Measurements from ENCODE around the gene CERT1.

CERT1 gene

DNA sequence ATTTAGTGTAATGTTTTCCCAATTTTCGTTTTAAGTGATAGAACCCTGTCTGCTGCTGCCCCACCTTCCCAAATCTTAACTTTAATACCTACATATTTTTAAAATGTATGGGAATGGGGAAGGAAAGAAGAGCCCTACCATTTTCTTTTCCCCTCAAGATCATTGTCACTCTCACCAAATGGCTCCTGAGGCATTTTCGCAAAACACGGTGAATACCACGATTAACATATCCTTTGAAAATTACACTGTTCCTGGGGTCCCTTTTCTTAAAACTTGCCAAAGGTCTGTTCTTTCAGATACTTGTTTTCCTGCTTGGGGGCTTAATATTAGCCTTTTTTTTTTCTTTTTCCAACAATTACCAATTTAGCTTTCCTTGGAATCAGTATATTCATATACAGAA is 36.1 kb downstream of the CERT1 start:
- in situ Hi-C loops (cut with HindIII; ENCODE audit: low sequenced_read_pairs), result no loop called here

DNA sequence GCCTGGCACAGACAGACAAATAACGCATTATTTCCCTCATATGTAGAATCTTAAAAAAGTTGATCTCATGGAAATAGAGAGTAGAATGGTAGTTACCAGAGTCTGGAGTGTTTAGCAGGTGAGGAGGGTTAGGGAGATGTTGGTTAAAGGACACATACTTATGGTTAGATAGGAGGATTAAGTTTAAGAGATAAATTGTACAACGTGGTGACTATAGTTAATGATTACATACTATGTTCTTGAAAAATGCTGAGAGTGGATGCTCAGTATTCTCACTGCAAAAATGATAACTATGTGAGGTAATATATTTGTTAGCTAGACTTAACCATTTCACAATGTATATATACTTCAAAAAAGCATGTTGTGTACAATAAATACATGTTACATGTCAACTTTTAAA is 38.0 kb downstream of the CERT1 start:
- in situ Hi-C loops (cut with HindIII; ENCODE audit: low sequenced_read_pairs), result no loop called here

DNA sequence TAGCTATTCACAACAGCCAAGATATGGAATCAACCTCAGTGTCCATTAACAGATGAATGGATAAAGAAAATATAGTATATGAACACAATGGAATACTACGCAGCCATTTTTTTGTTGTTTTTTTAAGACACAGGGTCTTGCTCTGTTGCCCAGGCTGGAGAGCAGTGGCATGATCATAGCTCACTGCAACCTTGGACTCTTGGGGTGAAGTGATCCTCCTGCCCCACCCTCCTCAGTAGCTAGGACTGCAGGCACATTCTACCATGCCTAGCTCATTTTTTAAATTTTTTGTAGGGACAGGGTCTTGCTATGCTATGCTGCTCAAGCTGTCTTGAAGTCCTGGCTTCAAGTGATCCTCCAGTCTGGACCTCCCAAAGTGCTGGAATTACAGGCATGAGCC is 38.5 kb downstream of the CERT1 start:
- in situ Hi-C loops (cut with HindIII; ENCODE audit: low sequenced_read_pairs), result no loop called here

DNA sequence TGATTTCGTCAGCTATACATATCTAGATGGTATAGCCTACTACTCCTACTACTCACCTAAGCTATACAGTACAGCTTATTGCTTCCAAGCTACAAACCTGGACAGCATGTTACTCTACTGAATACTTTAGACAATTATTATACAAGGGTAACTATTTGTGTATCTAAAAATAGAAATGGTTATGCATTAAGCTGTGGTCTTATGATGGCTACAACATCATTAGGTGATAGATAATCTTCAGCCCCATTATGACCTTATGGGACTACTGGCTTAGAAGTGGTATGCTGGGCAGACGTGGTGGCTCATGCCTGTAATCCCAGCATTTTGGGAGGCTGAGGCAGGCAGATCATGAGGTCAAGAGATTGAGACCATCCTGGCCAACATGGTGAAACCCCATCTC is 40.2 kb downstream of the CERT1 start:
- in situ Hi-C loops (cut with HindIII; ENCODE audit: low sequenced_read_pairs), result no loop called here

DNA sequence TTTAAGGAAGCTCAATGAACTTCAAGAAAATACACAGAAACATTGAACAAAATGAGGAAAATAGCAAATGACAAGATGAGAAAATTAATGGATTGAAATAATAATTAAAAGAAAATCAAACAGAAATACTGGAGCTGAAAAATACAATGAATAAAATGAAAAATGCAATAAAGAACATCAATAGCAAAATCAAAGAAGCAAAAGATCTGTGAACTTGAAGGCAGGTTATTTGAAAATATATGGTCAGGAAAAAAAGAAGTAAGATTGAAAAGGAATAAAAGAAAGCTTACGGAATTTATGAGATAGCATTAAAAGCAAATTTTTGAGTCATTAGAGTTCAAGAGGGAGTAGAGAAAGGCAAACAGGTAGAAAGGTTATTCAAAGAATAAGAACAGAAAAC is 42.4 kb downstream of the CERT1 start:
- in situ Hi-C loops (cut with HindIII; ENCODE audit: low sequenced_read_pairs), result no loop called here

DNA sequence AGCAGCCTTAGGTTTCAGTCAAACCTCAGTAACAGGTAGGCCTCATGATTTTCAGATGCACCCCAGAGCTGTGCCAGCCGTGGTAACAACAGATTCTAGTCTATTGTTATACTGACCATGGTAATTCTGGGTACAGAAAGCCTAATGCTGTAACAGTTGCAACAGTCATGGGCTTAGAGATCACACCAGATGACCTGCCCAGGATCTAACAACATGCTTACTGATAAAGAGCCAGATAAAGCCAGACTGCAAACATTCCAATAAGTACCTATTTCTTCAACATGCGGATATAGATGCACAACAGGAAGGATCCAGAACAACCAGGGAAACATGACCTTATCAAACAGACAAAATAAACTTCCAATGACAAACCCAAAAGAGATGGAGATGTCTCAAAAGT is 42.8 kb downstream of the CERT1 start:
- in situ Hi-C loops (cut with HindIII; ENCODE audit: low sequenced_read_pairs), result no loop called here

DNA sequence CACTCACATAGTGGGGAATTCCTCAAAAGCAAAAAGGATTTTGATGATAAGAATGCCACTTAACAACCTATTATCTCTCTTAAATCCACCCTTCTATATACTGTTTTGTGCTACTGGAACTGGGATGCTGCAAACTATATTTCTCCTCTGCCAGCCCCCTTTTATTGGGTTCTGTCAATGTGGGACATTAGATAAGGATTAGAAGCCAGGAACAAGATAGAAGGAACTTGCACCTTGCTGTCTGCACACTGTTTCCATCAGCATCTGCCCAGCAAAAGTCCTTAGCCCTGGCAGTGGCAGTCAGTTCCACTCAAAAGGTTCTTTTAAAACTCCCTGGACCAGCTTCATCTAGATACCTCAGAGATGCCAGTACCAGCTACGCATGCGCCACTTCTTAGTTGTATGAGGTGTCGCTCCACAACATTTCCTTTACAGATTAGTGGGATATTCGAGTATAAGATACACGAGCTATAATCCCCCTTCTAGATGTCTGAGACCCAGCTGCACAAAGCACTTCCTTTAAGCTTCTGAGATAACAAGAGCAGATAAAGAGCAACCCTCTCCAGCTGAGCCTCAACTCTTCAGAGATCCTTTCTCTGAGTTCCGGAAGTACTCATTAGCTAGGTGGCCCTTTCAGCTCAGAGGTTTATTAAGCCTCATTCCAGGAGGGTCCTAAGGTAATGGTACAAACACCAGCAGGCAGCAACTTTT is 45.3 kb downstream of the CERT1 start:
- in situ Hi-C loops (cut with HindIII; ENCODE audit: low sequenced_read_pairs), result no loop called here

DNA sequence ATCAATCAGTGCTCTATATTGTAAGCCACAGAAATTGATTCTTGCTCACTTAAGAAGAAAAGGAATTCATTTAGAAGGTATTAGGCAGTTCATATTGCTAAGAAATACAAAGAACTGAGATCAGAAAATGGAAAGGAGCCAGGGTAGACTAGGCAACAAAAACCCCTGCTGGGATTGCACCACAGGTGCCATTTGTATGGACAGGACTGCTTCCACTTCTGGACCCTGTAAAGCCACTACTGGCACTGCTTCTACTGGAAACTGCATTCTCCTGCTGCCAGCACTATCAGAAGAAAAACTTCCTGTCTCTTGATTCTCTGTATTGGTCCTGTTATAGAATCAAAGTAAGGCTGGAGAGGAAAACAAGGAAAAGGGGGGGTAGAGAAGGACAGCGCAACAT is 45.9 kb downstream of the CERT1 start:
- in situ Hi-C loops (cut with HindIII; ENCODE audit: low sequenced_read_pairs), result no loop called here

DNA sequence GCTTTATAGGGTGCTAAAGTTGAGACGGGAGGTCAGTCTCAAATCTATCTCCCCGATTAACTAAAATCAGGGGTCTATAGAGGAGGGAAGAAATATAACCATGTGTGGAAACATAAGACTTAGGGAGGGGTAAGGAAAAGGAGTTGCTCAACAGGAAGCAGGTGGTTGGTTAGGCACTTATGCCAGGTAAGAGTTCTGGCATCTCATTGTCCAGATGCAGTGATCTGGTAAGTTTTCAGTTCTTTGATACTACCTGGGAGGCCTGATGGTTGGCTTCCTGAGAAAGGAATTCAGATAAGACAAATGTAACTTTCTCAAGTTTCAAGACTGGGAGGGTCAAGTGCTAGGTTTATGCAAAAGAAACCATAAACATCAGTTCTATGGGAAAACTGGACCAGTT is 47.7 kb downstream of the CERT1 start:
- in situ Hi-C loops (cut with HindIII; ENCODE audit: low sequenced_read_pairs), result no loop called here

DNA sequence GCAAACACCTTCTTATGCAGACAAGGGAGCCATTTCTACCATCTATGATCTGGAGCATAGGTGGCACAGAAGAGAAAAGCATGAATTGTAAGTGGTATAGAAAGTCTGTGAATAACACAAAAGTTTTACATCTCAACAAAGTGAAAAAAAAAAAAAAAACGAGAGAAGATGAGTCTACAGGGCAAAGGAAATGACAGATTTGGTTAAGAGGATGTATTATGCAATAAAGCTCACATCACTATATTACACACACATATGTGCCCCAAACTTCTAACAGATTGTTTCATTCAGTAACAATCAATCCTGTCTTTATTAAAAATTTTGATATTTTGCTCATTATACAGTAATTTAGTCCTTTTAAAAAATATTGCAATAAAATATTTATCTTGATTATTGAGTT is 49.8 kb downstream of the CERT1 start:
- in situ Hi-C loops (cut with HindIII; ENCODE audit: low sequenced_read_pairs), result no loop called here

DNA sequence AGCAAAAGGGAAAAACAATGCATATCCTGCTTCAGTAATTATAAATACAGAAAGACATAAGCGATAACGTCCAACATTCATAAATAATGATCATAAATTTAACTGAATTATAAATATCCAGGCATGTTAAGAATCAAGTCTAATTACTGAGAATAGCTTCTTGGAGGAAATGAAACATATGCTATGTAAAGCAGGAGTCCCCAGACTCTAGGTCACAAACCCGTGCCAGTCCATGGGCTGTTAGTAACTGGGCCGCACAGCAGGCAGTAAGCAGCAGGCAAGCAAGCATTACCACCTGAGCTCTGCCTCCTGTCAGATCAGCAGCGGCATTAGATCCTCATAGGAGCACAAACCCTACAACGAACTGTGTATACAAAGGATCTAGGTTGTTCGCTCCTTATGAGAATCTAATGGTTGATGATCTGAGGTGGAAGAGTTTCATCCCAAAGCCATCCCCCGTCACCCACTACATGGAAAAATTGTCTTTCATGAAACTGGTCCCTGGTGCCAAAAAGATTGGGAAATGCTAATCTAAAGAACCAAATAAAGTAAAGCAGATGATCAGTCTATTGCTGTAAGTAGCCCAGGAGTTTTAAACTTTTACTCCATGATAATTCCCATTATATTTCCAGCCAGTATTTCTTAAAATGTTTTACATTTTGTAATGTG is 50.4 kb downstream of the CERT1 start:
- in situ Hi-C loops (cut with HindIII; ENCODE audit: low sequenced_read_pairs), result no loop called here

DNA sequence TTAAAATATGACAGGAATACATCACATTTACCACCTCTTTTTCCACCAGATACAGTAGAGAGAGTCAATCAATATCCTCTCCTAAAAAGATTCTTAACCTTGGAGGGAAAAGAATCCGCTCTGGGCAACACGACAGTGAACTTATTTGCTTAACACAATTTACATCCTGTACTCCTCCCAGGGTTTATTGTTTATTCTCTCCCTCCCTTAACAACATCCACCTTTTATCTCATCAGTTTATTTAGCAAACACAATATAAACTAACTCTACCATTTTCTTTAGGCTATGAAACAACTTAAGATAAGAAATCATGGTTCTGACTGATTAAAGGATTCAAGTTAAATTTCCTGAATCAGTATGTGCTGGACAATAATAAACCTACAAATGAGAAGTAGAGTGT is 50.9 kb downstream of the CERT1 start:
- in situ Hi-C loops (cut with HindIII; ENCODE audit: low sequenced_read_pairs), result no loop called here

DNA sequence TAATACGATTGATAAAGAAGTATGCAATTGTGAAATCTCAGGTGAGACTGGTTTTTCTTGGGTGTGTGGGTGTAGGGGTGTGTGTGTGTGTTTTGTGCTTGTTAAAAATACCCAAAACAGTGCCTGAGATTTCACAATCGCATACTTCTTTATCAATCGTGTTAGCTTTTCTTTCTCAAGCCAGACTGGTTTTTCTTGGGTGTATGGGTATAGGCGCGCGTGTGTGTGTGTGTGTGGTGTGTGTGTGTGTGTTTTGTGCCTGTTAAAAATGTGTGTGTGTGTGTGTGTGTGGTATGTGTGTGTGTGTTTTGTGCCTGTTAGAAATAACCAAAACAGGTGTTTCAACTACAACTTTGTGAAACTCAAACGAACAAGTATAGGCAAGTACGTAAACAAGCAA is 53.7 kb downstream of the CERT1 start:
- in situ Hi-C loops (cut with HindIII; ENCODE audit: low sequenced_read_pairs), result no loop called here

DNA sequence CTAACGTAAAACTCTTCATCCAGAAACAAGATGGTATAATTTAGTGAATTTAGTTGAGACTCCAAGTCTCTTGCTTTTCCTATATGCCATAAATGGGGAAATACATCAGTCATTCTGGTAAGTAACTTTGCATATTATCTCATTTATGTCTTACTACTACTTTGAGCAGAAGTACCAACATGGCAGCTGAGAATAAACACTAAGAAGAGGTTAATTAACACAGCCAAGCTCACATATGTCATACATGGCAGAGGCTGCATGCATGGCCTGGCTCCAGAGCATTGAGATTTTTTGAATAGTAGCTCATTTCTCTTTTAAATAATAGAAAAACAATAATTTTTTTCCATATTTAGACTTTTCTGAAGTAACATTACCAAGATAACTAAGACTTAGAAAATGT is 54.3 kb downstream of the CERT1 start:
- in situ Hi-C loops (cut with HindIII; ENCODE audit: low sequenced_read_pairs), result no loop called here

DNA sequence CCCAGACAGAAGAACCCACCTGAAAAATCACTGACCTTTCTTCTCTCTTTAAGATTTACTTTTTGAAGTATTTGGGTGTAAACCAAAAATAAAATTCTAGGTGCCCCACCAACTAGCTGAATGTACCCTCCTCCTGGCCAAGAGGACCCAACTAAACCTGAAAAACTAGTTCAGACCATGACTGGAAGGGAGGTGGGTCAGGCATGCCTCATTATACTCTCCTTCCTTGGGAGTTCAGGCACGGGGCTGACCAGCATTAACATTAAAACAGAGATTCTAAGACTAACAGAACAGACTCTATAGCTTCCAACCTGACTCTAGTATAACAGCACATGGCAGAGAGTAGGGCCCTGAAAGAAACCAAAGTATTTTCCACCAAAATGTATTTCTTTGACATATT is 61.4 kb downstream of the CERT1 start:
- in situ Hi-C loops (cut with HindIII; ENCODE audit: low sequenced_read_pairs), result no loop called here

DNA sequence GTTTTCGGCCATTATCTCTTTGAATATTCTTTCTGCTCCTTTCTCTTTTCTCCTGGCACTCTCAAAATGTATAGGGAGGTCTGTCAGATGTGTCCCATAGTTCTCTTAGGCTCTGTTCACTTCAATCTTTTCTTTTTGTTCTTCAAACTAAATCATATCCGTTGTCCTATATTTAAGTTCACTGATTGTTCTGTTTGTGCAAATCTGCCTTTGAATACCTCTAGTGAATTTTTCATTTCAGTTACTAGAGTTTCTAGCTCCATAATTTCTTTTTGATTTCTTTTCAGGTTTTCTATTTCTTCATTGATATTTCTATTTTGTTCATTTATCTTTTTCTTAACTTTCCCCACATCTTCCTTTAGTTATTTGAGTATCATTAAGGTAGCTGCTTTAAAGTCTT is 65.4 kb downstream of the CERT1 start:
- in situ Hi-C loops (cut with HindIII; ENCODE audit: low sequenced_read_pairs), result no loop called here

DNA sequence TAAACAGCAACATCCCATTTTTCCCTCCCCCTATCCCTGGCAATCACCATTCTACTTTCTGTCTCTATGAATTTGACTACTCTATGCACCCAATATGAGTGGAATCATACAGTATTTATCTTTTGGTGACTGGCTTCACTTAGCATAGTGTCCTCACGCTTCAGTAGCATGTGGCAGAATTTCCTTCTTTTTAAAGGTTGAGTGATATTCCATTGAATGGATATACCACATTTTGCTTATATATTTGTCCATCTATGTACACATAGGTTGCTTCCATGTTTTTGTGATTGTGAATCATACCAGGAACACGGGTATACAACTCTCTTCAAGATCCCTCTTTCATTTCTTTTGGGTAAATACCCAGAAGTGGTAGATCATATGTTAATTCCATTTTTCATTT is 69.9 kb downstream of the CERT1 start:
- in situ Hi-C loops (cut with HindIII; ENCODE audit: low sequenced_read_pairs), result no loop called here

DNA sequence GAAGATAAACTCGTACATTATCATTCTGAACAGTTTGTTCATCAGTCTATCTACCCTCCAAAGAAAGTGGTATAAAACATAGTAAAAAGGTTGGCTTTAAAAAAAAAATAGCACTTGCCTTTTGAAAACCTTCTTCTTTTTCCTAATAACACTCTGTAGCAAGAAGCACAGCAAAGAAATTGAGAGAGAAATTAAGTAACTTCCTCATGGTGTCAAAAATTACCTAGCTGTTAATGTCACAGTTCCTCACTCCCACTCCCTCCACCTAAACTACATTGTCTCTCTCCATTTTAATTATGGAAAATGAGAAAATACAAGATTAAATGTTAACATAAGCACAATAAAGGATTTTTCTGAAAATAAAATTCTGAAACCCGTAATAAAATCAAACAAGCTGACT is 72.2 kb downstream of the CERT1 start:
- in situ Hi-C loops (cut with HindIII; ENCODE audit: low sequenced_read_pairs), result no loop called here

DNA sequence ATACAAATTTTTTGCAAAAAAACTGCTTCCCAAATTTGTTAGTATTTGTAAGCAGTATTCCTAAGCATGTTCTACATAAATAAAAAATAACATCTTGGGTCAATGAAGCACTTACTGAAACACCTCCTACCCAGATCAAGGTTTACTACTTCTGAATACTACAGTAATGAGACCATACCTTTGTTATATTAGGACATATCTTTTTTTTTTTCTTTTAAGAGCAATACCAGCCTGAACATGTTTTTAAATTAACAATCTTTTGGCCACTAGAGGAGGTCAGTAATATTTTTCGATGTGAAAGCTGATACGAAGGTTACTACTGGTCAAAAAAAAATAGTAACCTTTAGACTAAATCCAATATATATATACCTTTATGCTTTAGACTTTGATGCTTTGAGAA is 72.7 kb downstream of the CERT1 start:
- in situ Hi-C loops (cut with HindIII; ENCODE audit: low sequenced_read_pairs), result no loop called here

DNA sequence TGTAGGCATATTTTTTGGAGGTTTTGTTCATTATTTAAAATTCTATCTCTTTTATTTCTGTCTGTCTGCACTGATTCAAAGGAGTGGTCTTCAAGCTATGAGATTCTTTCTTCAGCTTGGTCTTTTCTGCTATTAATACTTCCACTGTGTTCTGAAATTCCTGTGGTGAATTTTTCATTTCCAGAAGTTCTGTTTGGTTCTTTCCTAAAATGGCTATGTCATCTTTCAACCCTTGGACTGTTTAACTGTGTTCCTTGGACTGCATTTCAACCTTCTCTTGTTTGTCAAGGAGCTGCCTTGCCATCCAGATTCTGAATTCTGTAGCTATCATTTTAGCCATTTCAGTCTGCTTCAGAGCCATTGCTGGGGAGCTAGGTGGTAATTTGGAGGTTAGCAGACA is 76.3 kb downstream of the CERT1 start:
- in situ Hi-C loops (cut with HindIII; ENCODE audit: low sequenced_read_pairs), result no loop called here

DNA sequence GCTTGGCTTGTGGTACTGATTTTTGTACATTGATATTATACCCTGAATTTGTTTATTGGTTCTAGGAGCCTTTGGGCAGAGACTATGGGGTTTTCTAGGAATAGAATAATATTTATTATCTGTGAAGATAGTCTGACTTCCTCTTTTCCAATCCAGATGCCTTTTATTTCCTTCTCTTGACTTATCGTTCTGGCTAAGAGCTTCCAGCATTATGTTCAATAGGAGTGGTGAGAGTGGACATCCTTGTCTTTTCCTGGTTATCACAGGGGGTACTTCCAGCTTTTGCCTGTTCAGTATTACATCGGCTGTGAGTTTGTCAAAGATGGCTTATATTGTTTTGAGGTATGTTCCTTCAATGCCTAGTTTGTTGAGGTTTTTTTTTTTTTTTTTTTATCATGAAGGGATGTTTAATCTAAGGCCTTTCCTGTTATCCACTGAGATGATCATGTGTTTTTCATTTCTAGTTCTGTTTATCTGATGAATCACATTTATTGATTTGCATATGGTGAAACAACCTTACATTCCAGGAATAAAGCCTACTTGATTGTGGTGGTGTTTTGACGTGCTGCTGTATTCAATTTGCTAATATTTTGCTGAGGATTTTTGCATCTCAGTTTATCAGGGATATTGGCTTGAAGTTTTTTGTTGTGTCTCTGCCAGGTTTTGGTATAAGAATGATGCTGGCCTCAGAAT is 77.5 kb downstream of the CERT1 start:
- in situ Hi-C loops (cut with HindIII; ENCODE audit: low sequenced_read_pairs), result no loop called here

DNA sequence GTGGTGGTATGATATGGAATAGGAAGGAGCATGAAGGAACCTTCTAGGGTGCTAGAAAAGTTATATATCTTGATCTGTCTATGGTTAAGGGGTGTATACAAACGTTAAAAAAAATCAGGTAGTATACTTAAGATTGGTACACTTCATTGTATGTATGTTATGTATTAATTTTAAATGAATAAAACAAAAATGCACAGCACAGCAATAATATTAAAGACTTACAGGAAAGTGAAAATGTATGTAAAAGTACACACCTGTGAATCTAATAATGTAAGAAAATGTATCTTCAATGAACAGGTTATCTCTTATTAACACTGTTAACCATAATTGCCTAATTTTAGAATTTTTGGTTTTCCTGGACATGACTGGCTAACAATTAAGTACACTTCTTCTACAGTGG is 97.2 kb downstream of the CERT1 start:
- in situ Hi-C loops (cut with HindIII; ENCODE audit: low sequenced_read_pairs), result no loop called here

Data from endothelial cell of hepatic sinusoid (primary cell).